GM19099 (cell line): ENCODE results near the gene DLL4.

Experiments
- POLR2A ChIP-seq: IDR thresholded peaks from 3 replicates; pipeline ENCODE4 v1.6.1; 2011; ENCODE audit warnings: low read depth; ENCODE audit not compliant: insufficient read length; ENCODE audit errors: extremely low read depth

Gene DLL4

DNA sequence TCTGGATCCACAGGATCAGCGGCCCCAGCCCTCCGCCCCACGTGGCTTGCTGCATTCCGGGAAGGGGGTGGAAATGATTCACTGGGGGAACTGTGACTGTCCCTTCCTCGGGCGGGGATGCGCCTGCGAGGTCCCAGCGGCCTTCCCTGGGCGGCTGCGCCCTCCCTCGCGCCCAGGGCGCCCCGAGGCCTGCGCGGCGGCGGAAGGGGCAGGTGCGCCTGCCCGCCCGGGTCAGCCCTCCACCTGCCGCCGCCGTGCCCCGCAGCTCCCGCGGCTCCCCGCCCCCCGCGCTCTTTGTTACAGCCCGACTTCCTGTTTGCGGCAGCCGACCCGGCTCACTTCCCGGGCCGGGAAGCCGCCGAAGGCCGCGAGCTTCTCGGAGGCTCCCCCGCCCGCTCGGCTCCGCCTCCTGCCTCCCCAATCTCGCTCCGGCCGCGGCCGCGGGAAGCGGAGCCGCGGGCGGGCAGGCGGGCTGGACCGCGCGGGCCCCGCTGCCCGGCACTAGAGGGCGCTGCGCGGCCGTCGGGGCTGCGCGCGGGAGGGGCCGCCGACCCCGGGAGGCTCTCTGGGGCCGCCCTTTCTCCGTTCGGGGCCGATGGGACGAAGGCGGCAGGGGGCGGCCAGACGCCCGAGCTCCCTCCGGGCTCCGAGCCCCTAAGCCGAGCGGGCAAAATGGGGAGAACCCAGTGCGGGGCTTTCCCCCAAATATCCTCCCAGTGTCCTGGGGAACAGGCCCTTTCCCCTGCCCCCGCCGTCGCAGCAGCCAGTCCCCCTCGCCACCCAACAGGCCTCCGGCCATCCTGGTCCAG lies 12.6 kb downstream of the DLL4 start:
- peak; percentile 64 for TF ChIP-seq POLR2A

DNA sequence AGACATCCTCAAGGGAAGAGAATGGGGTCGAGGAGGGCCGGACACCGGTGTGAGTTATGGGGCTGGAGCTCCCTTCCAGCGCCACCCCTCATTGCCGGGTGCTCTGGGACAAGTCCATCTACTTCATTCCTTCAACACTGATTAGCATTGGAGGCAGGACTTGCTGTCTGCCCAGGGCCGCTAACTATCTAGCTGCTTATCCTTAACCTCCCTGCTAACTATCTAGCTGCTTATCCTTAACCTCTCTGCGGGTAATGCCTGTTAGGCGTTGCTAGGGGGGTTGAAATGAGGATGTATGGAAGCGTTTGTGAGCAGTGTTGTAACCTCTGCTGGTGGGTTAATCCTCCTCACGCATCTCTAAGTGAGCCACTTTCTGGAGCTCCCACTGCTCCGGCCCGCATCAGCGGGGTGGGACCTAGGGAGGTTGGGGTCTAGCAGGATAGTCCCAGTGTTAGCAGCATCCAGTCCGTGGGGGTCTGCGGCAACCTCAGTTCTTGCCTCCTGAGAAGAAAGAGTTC lies 13.3 kb downstream of the DLL4 start:
- no peak for TF ChIP-seq POLR2A

DNA sequence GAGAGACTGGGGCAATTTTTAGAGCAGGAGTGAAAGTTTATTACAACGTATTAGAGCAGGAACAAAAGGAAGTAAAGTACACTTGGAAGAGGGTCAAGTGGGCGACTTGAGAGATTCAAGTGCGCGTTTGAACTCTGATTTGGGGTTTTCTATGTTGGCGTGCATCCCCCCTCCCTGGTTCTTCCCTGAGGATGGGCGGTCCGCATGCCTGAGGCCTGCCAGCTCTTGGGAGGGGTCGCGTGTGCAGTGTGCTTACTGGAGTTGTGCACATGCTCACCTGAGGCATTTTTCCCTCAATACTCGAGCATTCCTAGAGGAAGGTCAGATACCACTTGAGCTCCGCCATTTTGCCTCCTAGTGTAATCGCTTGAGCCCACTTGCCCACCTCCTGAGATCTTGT lies 13.7 kb downstream of the DLL4 start:
- no peak for TF ChIP-seq POLR2A

DNA sequence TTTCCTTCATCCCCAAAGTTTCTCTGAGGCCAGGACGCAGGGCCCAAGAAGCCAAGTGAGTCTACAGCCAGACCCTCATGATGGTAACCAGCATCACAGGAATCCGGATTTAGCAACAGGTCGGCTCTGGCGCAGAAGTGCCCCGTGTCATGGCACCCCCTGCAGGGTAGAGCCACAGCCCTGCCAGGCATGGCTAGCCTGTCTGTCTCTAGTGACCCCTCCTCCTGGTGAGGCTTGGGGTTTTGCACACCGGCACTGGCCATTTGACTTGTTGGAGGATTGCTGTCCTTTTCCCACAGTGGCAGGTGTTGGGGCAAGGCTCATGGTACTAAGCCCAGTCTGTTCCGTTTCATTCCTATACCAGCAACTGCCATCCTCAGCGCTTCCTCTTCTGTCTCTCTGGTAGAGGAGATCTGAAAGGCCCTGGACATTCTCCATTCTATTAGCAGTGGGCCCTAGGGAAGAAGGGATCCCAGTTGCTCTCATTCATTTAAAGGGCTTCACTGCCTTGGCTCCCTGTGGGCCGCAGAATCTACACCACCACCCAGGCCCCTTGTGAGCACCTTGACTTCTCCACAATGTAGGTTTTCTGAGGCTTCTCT lies 14.7 kb downstream of the DLL4 start:
- TF ChIP-seq POLR2A, result no peak

DNA sequence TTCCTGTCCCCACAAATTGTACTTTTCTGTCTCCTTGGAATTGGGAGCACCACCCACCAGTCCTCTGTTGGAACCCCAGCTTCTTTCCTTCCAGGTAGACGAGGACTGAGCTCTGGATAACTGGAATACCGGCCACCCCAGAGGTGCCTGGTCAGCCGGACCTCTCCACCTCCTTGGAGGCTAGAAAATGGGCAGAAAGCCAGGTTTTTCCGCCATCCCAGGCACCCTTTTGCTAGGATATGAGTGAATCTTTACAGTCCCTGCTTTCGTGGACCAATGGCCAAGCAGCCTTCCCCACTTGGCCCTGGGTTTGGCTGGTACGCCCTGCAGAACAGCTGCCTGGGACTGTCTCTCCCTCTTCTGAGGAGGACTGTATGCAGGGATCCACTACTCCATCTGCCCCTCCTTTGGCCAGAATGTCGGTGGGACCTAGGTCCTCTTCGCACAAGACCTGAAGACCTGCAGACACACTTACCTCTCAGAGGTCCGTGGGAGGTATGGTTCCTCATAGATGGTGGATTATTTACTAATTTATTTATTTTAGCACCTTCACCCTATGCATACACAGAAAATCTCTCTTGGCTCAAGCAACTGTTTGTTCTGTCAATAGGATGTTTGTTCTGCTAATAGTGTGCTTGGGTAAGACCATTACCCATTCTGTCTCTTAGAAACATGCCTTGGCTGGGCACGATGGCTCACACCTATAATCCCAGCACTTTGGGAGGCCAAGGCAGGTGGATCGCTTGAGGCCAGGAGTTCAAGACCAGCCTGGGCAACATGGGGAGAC lies 15.6 kb downstream of the DLL4 start:
- no peak for TF ChIP-seq POLR2A

DNA sequence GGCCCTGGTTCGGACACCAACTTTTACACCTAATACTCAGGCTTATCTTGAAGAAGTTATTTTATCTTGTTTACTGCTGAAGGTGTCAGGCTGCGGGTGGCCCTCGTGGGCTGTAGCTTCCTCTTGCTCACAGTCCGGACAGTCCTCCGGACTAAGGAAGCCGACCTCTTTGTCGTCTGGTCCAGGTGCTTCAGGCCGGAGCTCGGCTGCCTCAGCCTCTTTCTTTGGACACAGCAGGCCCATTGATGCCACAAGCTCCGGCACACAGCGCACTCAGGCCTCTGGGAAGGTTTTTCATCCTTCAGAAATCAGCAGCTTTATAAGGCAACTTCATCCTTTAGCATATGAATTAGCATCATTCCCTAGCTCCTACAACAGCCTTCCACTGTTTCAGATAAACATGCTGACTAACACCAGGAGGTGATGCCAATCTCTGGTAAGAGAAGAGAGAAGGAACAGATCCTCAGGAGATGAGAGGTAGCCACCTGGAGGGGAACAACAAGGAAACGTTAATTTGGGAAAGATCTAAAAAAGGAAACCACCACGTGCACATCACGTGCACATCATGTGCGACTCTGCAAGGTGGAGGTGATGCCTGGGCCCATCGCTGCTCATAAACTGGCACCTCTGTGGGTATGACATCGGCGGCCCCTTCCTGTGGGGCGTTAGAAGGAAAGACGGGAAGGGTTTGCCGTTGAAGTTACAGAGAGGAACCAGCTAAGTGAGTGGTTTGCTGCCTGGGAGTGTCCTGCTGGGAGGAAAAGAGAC lies 19.8 kb downstream of the DLL4 start:
- no peak for TF ChIP-seq POLR2A

DNA sequence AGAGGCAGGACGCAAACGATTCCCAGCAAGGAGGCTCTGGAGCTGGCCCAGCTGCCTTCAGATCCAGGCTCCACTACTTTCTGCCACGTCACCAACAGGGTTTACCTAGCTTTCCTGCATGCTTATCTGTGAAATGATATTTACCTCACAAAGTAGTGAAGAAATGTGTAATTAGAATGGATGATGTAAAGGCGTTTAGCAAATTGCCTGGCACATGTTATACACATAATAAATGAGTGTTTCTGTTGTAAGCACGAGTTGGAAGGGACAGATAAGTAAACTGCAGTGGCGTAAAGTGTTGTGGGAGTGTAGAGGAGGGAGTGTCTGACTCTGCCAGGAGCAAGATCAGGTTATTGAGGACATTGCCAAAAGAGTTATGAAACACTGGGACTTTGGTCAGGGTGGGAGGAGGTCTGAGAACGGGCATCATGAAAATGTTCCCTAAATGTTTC lies 20.6 kb downstream of the DLL4 start:
- no peak for TF ChIP-seq POLR2A

DNA sequence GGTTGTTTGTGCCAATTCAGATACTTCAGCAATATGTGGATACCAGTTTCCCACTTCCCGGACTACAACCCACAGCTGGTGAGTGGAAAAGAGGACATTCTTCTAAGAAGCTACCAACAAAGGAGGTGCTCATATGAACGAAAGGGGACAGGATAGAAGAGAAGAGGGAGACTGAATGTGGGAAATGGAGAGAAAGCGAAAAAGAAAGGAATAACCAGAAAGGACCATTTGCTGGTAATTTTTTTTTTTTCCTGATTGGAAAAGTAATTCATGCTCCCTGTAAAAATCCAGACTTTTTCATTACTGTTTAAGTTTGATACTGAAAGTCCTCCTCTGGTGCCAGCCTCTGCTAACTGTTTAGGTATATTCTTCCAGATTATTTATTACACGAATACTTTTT lies 22.6 kb downstream of the DLL4 start:
- TF ChIP-seq POLR2A, result no peak

DNA sequence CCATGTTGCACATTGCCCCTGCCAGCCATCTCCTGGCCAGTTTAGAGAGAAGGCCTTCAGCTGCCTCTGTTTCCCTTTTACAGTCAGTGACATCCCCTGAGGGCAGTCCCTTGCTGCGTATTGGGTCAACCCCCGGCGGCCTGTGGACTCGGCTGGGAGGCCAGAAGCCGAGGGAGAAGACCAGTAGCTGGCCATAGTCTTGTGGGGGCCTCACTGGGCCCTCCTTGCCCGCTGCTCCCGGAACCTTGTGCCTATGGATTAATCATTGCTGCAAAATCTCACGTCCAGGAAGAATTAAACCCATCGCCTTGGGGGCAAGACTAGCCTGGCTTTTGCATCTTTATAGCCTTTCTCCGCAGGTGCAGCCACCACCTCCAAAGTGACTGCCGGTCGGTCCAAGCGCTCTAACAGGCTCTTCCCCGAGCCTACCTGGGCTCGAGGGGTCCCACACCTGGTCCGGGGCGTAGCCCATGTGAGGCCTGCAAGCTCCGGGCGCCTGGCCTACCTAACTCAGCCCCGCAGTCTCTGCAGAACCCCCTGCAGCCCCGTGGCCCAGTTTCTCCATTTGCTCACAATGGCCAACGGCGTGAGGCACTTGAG lies 23.3 kb downstream of the DLL4 start:
- no peak for TF ChIP-seq POLR2A

DNA sequence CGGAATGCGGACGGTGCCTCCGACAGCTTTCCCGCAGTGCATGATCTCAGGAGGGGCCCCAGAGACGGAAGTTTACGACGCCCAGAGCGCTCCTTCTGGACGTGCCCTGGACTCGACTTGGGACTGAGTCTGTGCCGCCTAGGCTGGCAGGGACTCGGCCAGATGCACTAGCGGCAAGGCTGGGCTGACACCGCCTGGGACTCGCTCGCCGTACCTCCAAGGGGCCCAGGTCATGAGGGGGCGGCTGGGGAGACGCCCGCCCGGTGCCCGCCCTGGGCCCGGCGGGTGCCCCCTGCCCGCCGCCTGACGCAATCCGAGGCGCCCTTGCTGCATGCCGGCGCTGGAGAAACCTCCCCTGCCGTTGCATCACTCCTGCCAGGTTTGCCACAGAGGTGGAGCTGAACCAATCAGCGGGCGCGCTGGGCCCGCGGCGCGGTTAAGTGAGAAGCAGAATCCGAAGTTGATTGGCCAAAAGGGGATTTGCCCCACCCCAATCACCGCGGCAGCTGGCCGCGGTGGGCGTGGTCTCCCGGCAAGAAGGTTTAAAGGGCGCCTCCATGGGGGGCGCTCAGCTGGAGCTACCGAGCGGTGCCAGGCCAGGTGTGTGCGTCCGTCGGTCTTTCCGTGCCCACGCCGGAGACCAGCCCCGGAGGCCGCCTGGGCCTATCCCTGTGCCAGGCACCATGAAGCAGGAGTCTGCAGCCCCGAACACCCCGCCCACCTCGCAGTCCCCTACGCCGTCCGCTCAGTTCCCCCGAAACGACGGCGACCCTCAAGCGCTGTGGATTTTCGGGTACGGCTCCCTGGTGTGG lies 24.0 kb downstream of the DLL4 start, which contains the start of gene CHAC1:
TSS of gene CHAC1 (plus strand) at position 571 of the 812 bp plus-strand sequence. CDS start at position 684, 113 bp downstream.
- peak; percentile 85 for TF ChIP-seq POLR2A

DNA sequence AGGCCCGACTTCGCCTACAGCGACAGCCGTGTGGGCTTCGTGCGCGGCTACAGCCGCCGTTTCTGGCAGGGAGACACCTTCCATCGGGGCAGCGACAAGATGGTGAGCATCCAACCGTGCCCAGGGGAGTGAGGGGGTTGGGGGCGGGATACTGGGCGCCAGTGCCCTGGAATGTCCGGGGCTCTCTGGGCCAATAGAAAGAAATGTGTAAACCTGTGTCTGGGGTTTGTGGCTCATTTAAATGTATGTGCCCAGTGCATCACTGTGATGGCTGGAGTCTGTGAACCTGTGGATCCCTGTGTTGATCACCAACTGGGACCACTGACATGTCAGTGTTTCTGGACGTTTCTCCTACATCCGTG lies 24.6 kb downstream of the DLL4 start:
- no peak for TF ChIP-seq POLR2A

DNA sequence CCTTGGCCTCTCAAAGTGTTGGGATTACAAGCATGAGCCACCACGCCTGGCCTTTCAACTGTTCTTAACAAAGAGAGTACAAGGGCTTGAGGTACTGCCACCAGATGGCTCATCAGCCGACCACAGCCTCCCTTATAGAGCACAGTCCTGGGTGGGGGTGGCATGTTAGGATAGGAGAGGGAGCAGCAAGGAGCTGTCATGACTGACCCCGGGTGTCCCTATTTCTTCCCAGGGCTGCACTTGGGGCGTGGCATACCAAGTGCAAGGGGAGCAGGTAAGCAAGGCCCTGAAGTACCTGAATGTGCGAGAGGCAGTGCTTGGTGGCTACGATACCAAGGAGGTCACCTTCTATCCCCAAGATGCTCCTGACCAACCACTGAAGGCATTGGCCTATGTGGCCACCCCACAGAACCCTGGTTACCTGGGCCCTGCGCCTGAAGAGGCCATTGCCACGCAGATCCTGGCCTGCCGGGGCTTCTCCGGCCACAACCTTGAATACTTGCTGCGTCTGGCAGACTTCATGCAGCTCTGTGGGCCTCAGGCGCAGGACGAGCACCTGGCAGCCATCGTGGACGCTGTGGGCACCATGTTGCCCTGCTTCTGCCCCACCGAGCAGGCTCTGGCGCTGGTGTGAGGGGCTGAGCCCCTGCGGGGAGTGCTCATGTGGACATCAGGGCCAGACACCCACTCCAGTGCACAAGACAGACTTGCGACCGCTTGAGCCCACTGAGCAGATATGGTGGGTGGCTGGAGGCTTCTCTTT lies 26.2 kb downstream of the DLL4 start:
- TF ChIP-seq POLR2A, result no peak
